Tibial artery (tissue), 4 donors: ENCODE measurements around the gene BRME1.

Experiments used
- DNase-seq, 2 donors: peaks; one replicate each; pipeline ENCODE4 v3.0.0-alpha.2; 2019
- H3K27ac ChIP-seq, 2 donors: fragments of 200-600 bp; sonication (generic) in 1 of 2; 1 replicate in 1 of 2; 2 replicates in 1 of 2; pipeline ENCODE4 v1.5.1; 2018 to 2019; ENCODE audit warnings: mild to moderate bottlenecking in 1 of 2
- H3K27me3 ChIP-seq, 2 donors: fragments of 200-600 bp; sonication (generic) in 1 of 2; one replicate each; pipeline versions ENCODE4 v1.5.1 to v1.6.0; 2016 to 2019
- H3K36me3 ChIP-seq, 3 donors: fragments of 200-600 bp; sonication (generic) in 2 of 3; one replicate each; pipeline ENCODE4 v1.5.1; 2016 to 2019; ENCODE audit warnings: mild to moderate bottlenecking in 2 of 3
- H3K4me1 ChIP-seq, 4 donors: fragments of 200-600 bp; sonication (generic) in 2 of 4; 1 replicate in 3 of 4; 2 replicates in 1 of 4; pipeline ENCODE4 v1.5.1; 2016 to 2019
- H3K4me3 ChIP-seq, 2 donors: fragments of 200-600 bp; sonication (generic) in 1 of 2; 1 replicate in 1 of 2; 2 replicates in 1 of 2; pipeline ENCODE4 v1.5.1; 2018 to 2019; ENCODE audit warnings: mild to moderate bottlenecking in 2 of 2
- H3K9me3 ChIP-seq, 3 donors: fragments of 200-600 bp; sonication (generic) in 1 of 3; one replicate each; pipeline ENCODE4 v1.5.1; 2016 to 2019
- CTCF ChIP-seq, 2 experiments: fragments of 200-600 bp in 1 of 2; fragments of 450-650 bp in 1 of 2; IDR thresholded peaks; one replicate each; pipeline ENCODE4 v1.5.1; 2017 to 2019; ENCODE audit warnings: antibody characterized with exemption in 2 of 2, mild to moderate bottlenecking in 1 of 2, moderate library complexity in 1 of 2
- intact Hi-C: fragments of 100-400 bp; cut with DNase I; formaldehyde crosslinking; loops from one replicate; pipeline ENCODE4 v1.15.0; 2023; ENCODE audit warnings: low total_unique reads

The BRME1 gene

DNA sequence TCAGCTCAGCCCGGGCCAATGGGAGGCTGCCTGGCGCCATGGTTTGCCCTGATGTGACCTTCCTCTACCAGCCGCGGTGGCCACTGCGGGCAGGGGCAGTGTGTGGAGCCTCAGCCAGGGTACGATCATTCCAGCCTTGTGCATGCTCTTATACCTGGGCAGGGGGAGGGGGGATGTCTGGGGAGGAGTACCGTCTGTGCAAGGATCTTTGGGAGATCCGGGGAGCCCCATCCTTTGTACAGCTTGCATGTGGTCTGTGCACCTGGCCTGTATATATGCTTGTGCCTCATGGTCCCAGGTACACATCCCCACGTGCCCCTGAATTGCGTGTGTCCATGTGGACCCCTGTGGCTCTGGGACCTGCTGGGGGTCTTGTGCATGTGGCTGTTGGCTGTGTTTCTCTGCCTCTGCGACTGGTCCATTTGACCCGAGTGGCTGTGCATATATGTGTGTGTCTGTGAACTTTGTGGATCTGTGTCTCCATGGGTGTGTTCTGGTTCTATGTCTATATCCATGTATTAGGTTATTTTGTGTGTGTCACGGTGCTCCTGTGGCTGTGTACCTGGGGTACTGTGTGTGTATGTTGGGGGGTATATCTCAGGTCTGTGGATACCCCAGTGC, 41.8 kb downstream of the BRME1 start:
- Histone ChIP-seq H3K36me3 (no peaks in the 10 kb centered on the region), H3K4me1 (peaks cover 0 to 39% (median 19%) of the 10 kb centered on the region in 4 donors), H3K9me3 (no peaks in the 10 kb centered on the region), H3K4me3 (peak overlapping the region in 1 of 2 donors; percentile 62), H3K27ac (peak overlapping the region; percentile 63 to 70), H3K27me3 (peaks cover 0 to 3% of the 10 kb centered on the region in 2 donors)
- DNase-seq = no peak
- no peak for TF ChIP-seq CTCF (IDR thresholded peaks at IDR 0.05)
- intact Hi-C loops = no loop called here

DNA sequence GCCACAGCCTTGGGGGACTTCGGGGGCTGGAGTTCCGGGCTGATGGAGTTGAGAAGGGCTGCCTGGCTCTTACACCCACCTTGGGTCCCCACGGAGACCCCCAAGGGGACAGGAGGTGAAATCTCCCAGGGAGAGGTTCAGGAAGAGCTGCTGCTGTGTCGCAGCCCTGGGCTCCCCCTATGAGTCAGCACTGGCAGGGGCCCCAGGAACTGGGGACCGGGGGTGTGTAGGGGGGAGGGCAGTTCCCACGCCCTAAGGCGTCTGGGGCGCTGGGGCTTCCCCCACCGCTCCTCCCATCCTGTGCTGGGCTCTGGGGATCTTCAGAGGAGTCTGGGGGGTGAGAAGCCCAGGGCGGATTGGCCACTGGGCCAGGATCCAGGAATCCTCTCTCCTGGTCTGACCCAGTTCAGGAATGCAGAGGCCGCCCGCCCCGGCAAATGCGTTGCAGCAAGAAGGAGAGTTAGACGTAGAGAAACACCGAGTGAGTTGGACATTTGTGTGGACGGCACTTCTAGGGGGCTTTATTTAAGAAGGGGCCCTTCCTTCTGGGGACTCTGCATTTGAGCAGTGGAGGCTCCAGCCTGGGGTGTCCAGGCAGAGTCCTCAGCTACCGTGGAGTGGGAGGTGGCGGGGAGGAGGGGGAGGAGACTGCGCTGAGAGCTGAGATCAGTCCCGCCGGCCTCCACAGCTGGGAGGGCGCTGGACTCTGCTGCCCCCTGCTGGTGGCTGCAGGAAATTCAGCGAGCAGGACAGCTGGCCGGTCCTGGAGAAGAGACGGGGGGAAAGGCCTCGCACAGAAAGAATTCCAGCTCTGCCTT, 44.0 kb downstream of the BRME1 start:
- peak; percentile 99 for TF ChIP-seq CTCF (IDR thresholded peaks at IDR 0.05)
- Histone ChIP-seq H3K9me3 (no peaks in the 10 kb centered on the region), H3K4me1 (peaks cover 0 to 39% (median 19%) of the 10 kb centered on the region in 4 donors), H3K4me3 (peak overlapping the region; percentile 47), H3K27me3 (peaks cover 0 to 3% of the 10 kb centered on the region in 2 donors), H3K27ac (peak overlapping the region; percentile 86 to 94), H3K36me3 (no peaks in the 10 kb centered on the region)
- peak; percentile 92 to 97 for DNase-seq
- intact Hi-C loops = loop anchor here (2.0 kb wide), 1 partner anchor 77 kb away; no protein-coding TSS in a partner anchor

DNA sequence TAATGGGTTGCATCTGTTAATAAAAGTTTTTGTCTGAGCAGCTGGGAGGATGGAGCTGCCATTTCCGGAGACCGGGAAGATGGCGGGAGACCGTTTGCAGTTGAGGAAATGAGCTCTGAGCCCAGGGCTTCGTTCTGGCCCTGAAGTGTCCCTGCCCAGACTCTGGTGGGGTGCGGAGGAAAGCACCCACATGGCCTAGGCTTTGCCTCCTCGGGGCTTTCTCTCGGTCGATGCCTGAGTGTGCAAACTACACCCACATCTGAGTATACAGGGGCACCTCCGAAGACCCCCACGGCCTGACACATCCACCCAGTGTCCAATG, 44.6 kb downstream of the BRME1 start:
- Histone ChIP-seq H3K36me3 (no peaks in the 10 kb centered on the region), H3K27ac (peak overlapping the region; percentile 86 to 94), H3K27me3 (peaks cover 0 to 3% of the 10 kb centered on the region in 2 donors), H3K4me3 (peak overlapping the region; percentile 47), H3K9me3 (no peaks in the 10 kb centered on the region), H3K4me1 (peaks cover 0 to 37% (median 19%) of the 10 kb centered on the region in 4 donors)
- TF ChIP-seq CTCF (IDR thresholded peaks at IDR 0.05) = no peak
- intact Hi-C loops = no loop called here
- DNase-seq = no peak

- H3K36me3 ChIP-seq = no peaks in the 10 kb centered on the region
- peaks cover 0 to 3% of the 10 kb centered on the region in 2 donors for H3K27me3 ChIP-seq
- peaks cover 0 to 32% (median 17%) of the 10 kb centered on the region in 4 donors for H3K4me1 ChIP-seq
- DNase-seq = no peak
- H3K9me3 ChIP-seq = no peaks in the 10 kb centered on the region
- intact Hi-C loops = no loop called here
- TF ChIP-seq CTCF (IDR thresholded peaks at IDR 0.05) = no peak
- H3K4me3 ChIP-seq = no peak overlapping the region
- H3K27ac ChIP-seq = peak overlapping the region; percentile 86 to 94
Observed at GRCh38 chr19:13860679-13861391, 45.1 kb downstream of the BRME1 start.

DNA sequence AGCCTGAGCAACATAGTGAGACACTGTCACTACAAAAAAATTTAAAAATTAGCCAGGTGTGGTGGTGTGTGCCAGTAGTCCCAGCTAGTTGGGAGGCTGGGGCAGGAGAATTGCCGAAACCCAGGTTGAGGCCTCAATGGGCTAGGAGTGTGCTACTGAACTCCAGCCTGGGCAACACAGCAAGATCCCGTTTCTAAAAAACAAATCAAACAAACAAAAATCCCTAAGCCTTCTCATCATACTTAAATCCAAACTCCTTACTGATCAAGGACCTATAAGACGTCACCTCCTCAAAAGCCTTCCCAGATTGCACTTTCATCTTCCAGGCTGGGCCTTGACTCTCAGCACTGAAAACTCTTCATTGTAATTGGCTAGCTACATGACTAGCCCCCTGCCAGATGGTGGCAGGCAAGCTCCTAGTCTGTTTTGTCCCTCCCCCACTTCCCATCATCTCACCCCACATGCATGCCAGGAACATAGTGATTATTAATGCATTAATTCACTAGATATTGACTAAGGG, 46.5 kb downstream of the BRME1 start:
- Histone ChIP-seq H3K4me1 (peaks cover 0 to 22% (median 12%) of the 10 kb centered on the region in 4 donors), H3K27ac (no peak overlapping the region), H3K9me3 (no peaks in the 10 kb centered on the region), H3K27me3 (peaks cover 0 to 3% of the 10 kb centered on the region in 2 donors), H3K4me3 (no peak overlapping the region), H3K36me3 (no peaks in the 10 kb centered on the region)
- intact Hi-C loops = no loop called here
- DNase-seq = no peak
- TF ChIP-seq CTCF (IDR thresholded peaks at IDR 0.05) = no peak
